ENCODE data around the gene MXRA7. TPM values are rescaled to one million over a fixed set of nuclear protein-coding genes. Genes with fewer than 3 reads are reported as not detected.

MXRA7 gene
- total RNA-seq, 4 donors from 2014 or later, result 31.0 to 633 (median 52.5) TPM

GRCh38 chr17:76633628-76634328 is 77.0 kb downstream of the MXRA7 start:
- peaks cover 0 to 20% (median 0%) of the 10 kb centered on the region in 4 donors for H3K4me1 ChIP-seq
- H3K36me3 ChIP-seq, result no peaks in the 10 kb centered on the region
- in situ Hi-C loops (cut with MboI; ENCODE audit: low pct_ligation_motif_present in 1 of 4, low pct_unique_long_range_greater_than_20kb in 1 of 4, low sequenced_read_pairs in 3 of 4) (no loop called here), intact Hi-C loops (cut with DNase I; ENCODE audit: low total_unique reads) (no loop called here)
- no peak overlapping the region for H3K4me3 ChIP-seq
- 81 to 82% methylated on average over 14 of the region's 14 CpGs for WGBS, 2 donors (ENCODE audit: low coverage in 1 of 2)
- H3K27me3 ChIP-seq, result no peaks in the 10 kb centered on the region
- no peaks in the 10 kb centered on the region for H3K9me3 ChIP-seq
- TF ChIP-seq CTCF (IDR thresholded peaks at IDR 0.05) (no peak), EP300 (IDR thresholded peaks at IDR 0.05; ENCODE audit: low read depth) (no peak), POLR2A (IDR thresholded peaks at IDR 0.05) (no peak), POLR2AphosphoS5 (IDR thresholded peaks at IDR 0.05) (no peak)
- no peak for DNase-seq
- no peak overlapping the region for H3K27ac ChIP-seq

GRCh38 chr17:76631821-76632565 is 78.8 kb downstream of the MXRA7 start:
- H3K27me3 ChIP-seq, result no peaks in the 10 kb centered on the region
- H3K9me3 ChIP-seq, result no peaks in the 10 kb centered on the region
- H3K4me1 ChIP-seq, result peaks cover 0 to 16% (median 0%) of the 10 kb centered on the region in 4 donors
- H3K27ac ChIP-seq, result peak overlapping the region in 1 of 4 donors; percentile 35
- no peak overlapping the region for H3K4me3 ChIP-seq
- DNase-seq, result peak; percentile 26
- intact Hi-C loops (cut with DNase I; ENCODE audit: low total_unique reads) (no loop called here), in situ Hi-C loops (cut with MboI; ENCODE audit: low pct_ligation_motif_present in 1 of 4, low pct_unique_long_range_greater_than_20kb in 1 of 4, low sequenced_read_pairs in 3 of 4) (no loop called here)
- WGBS, 2 donors (ENCODE audit: low coverage in 1 of 2), result 47 to 65% methylated on average over 3 to 10 of the region's 10 CpGs
- H3K36me3 ChIP-seq, result peaks cover 0 to 6% (median 0%) of the 10 kb centered on the region in 4 donors
- TF ChIP-seq CTCF (IDR thresholded peaks at IDR 0.05), result no peak
- TF ChIP-seq EP300 (IDR thresholded peaks at IDR 0.05; ENCODE audit: low read depth), result no peak
- TF ChIP-seq POLR2A (IDR thresholded peaks at IDR 0.05), result no peak
- peak in 1 of 3 donors; percentile 31 for TF ChIP-seq POLR2AphosphoS5 (IDR thresholded peaks at IDR 0.05)

GRCh38 chr17:76630151-76630550 is 80.6 kb downstream of the MXRA7 start:
- no peaks in the 10 kb centered on the region for H3K27me3 ChIP-seq
- DNase-seq, result no peak
- TF ChIP-seq EP300 (IDR thresholded peaks at IDR 0.05; ENCODE audit: low read depth) (no peak), POLR2AphosphoS5 (IDR thresholded peaks at IDR 0.05) (peak in 1 of 3 donors; percentile 13)
- in situ Hi-C loops (cut with MboI; ENCODE audit: low pct_ligation_motif_present in 1 of 4, low pct_unique_long_range_greater_than_20kb in 1 of 4, low sequenced_read_pairs in 3 of 4) (no loop called here), intact Hi-C loops (cut with DNase I; ENCODE audit: low total_unique reads) (no loop called here)
- peak overlapping the region in 2 of 4 donors; percentile 23 to 26 for H3K27ac ChIP-seq
- H3K9me3 ChIP-seq, result no peaks in the 10 kb centered on the region
- WGBS, 2 donors (ENCODE audit: low coverage in 1 of 2), result 46 to 51% methylated on average over 4 to 6 of the region's 6 CpGs
- H3K4me3 ChIP-seq, result no peak overlapping the region
- peaks cover 0 to 16% (median 0%) of the 10 kb centered on the region in 4 donors for H3K4me1 ChIP-seq
- peaks cover 0 to 7% (median 3%) of the 10 kb centered on the region in 4 donors for H3K36me3 ChIP-seq

Small RNA genes within 50 kb of the gene (small RNA-seq; reads per million reads assigned to genes)
- gene AC005837.3, result 0 reads per million in 4 donors
- gene RF02271, result 0 reads per million in 4 donors
- 0 reads per million in 4 donors for gene RNU6-227P
- 0 reads per million in 4 donors for gene RNU6-97P
- gene RNY4P36, result 0 to 0.14 (median 0) reads per million in 4 donors

Other genes with a start within 250 kb of the MXRA7 start
- gene AANAT, start 243.4 kb downstream of the MXRA7 start, total RNA-seq, result not detected
- 10 to 100 TPM; 11.3 to 47.4 (median 23.2) TPM for gene RHBDF2, start 209.5 kb downstream of the MXRA7 start, total RNA-seq
- gene CYGB, start 173.3 kb downstream of the MXRA7 start, total RNA-seq, result 10 to 100 TPM in 2 of 4 donors, 1 to 10 TPM in 2; 7.5 to 20.1 (median 11.3) TPM
- gene PRCD, start 170.9 kb downstream of the MXRA7 start, total RNA-seq, result 1 to 10 TPM in 1 of 4 donors, under 1 TPM in 1, not detected in 2; 0.64 to 6.8 TPM
- gene ST6GALNAC2, start 125.1 kb downstream of the MXRA7 start, total RNA-seq, result 1 to 10 TPM in 3 of 4 donors, not detected in 1; 1.4 to 4.4 (median 1.6) TPM
- gene ST6GALNAC1, start 67.2 kb downstream of the MXRA7 start, total RNA-seq, result 100 to 1,000 TPM; 121 to 281 (median 182) TPM
- gene JMJD6, start 15.6 kb upstream of the MXRA7 start, total RNA-seq, result 10 to 100 TPM; 25.4 to 58.4 (median 26.9) TPM
- gene METTL23, start 15.9 kb upstream of the MXRA7 start, total RNA-seq, result 10 to 100 TPM in 3 of 4 donors, not detected in 1; 11.2 to 34.1 (median 24.7) TPM
- gene SRSF2, start 26.4 kb upstream of the MXRA7 start, total RNA-seq, result 1,000 to 10,000 TPM in 1 of 4 donors, 100 to 1,000 TPM in 3; 193 to 1,196 (median 348) TPM
- 10 to 100 TPM in 3 of 4 donors, 1 to 10 TPM in 1; 7.6 to 41.3 (median 25.7) TPM for gene MFSD11, start 27.2 kb upstream of the MXRA7 start, total RNA-seq
- not detected for gene MGAT5B, start 157.4 kb upstream of the MXRA7 start, total RNA-seq

All from transverse colon (tissue), 4 donors.